GM12878 (cell line): ENCODE results near the gene ASTL. TPM values are rescaled to one million over a fixed set of nuclear protein-coding genes. Genes with fewer than 3 reads are reported as not detected.

Experiments
- ASH2L ChIP-seq: fragments of 300-600, 200-600 bp; sonication (generic); IDR thresholded peaks from 2 replicates; pipeline ENCODE4 v1.6.1; 2017; ENCODE audit warnings: low read depth, mild to moderate bottlenecking, borderline replicate concordance
- BACH1 ChIP-seq: fragments of 450-650 bp; IDR thresholded peaks from 2 replicates; pipeline ENCODE4 v1.6.1; 2017; ENCODE audit warnings: mild to moderate bottlenecking, borderline replicate concordance
- CBX5 ChIP-seq: sonication (generic); IDR thresholded peaks from 2 replicates; pipeline ENCODE4 v1.6.1; 2016; ENCODE audit warnings: low read depth, moderate library complexity, mild to moderate bottlenecking, inconsistent platforms
- CEBPB ChIP-seq, 2 experiments: fragments of 150-350 bp in 1 of 2; IDR thresholded peaks; 2 replicates each; pipeline ENCODE4 v1.6.1; 2012 to 2014; ENCODE audit warnings: low read depth in 2 of 2, low read length in 2 of 2, borderline replicate concordance in 1 of 2, inconsistent platforms in 1 of 2
- CREB1 ChIP-seq: IDR thresholded peaks from 2 replicates; pipeline ENCODE4 v1.6.1; 2012; ENCODE audit warnings: low read depth, mild to moderate bottlenecking, inconsistent platforms
- FOXK2 ChIP-seq: fragments of 450-650 bp; IDR thresholded peaks from 2 replicates; pipeline ENCODE4 v1.6.1; 2017; ENCODE audit warnings: mild to moderate bottlenecking, moderate library complexity
- MTA2 ChIP-seq: fragments of 450-650 bp; IDR thresholded peaks from 2 replicates; pipeline ENCODE4 v1.6.1; 2016; ENCODE audit warnings: low read depth, mild to moderate bottlenecking, moderate library complexity
- PAX5 ChIP-seq: IDR thresholded peaks from 2 replicates; pipeline ENCODE4 v1.6.1; 2011; ENCODE audit warnings: low read depth, low read length, borderline replicate concordance
- POLR2A ChIP-seq: IDR thresholded peaks from 2 replicates; pipeline ENCODE4 v1.6.1; 2011; ENCODE audit warnings: low read depth, mild to moderate bottlenecking, low read length
- POLR2AphosphoS5 ChIP-seq: IDR thresholded peaks from 2 replicates; pipeline ENCODE4 v1.6.1; 2011; ENCODE audit warnings: mild to moderate bottlenecking, low read length, inconsistent platforms
- RAD21 ChIP-seq: IDR thresholded peaks from 2 replicates; pipeline ENCODE4 v1.6.1; 2011; ENCODE audit warnings: mild to moderate bottlenecking, low read depth, low read length, moderate library complexity; ENCODE audit not compliant: insufficient read depth
- RB1 ChIP-seq: fragments of 450-650 bp; formaldehyde crosslinking; IDR thresholded peaks from 2 replicates; pipeline ENCODE4 v1.6.1; 2017; ENCODE audit warnings: mild to moderate bottlenecking, borderline replicate concordance
- RBBP5 ChIP-seq: fragments of 200-600 bp; sonication (generic); conservative IDR thresholded peaks from 2 replicates; pipeline ENCODE4 v1.6.1; 2016
- SP1 ChIP-seq: IDR thresholded peaks from one replicate; pipeline ENCODE4 v1.6.1; 2011; ENCODE audit warnings: low read depth, low read length
- STAT3 ChIP-seq: IDR thresholded peaks from 2 replicates; pipeline ENCODE4 v1.6.1; 2011; ENCODE audit warnings: low read depth, low read length, improper control_type of control experiment
- polyA plus RNA-seq, 11 experiments: library from polyadenylated mRNA; depleted of rRNA in 4 of 11; unstranded in 6 of 11; stranded (reverse) in 5 of 11; fragments of >200 nt; fragmentation: Nextera tagmentation in 4 of 11; fragmentation: Illumina TruSeq in 1 of 11; extraction: Ambion mirVana in 4 of 11; extraction: Trizol in 1 of 11; gene quantifications; 1 replicate in 1 of 11; 2 replicates in 10 of 11; pipeline versions ENCODE4 v1.2.1 to v1.2.3, GENCODE V29; 2011 to 2016; ENCODE audit warnings: inconsistent platforms in 2 of 11, missing spikeins in 2 of 11, low read depth in 1 of 11
- total RNA-seq, 4 experiments: library from RNA; depleted of rRNA in 3 of 4; stranded (reverse); fragments of >200 nt in 3 of 4; fragmentation: Illumina TruSeq in 1 of 4; extraction: Trizol in 1 of 4; gene quantifications; 2 replicates each; pipeline versions ENCODE4 v1.2.1 to v1.2.3, GENCODE V29; 2013 to 2021
- TF ChIP-seq, protein P1 (sequence below): fragments of 450-650 bp; IDR thresholded peaks from 2 replicates; pipeline ENCODE4 v1.6.1; 2018; ENCODE audit warnings: borderline replicate concordance, mild to moderate bottlenecking; ENCODE audit not compliant: partially characterized antibody
- TF ChIP-seq, protein P2 (sequence below): fragments of 450-650 bp; IDR thresholded peaks from 2 replicates; pipeline ENCODE4 v1.6.1; 2017; ENCODE audit warnings: mild to moderate bottlenecking, moderate library complexity
- TF ChIP-seq, protein P3 (sequence below): fragments of 450-650 bp; IDR thresholded peaks from 2 replicates; pipeline ENCODE4 v1.6.1; 2017; ENCODE audit warnings: antibody characterized with exemption, mild to moderate bottlenecking, moderate library complexity

The ASTL gene
- total and polyA plus RNA-seq, 10 of the 15 experiments (the other 5 are each of a cell fraction or from before 2014, with no cell fraction given): 0.18 to 1.0 (median 0.38) TPM; not detected in 4

DNA sequence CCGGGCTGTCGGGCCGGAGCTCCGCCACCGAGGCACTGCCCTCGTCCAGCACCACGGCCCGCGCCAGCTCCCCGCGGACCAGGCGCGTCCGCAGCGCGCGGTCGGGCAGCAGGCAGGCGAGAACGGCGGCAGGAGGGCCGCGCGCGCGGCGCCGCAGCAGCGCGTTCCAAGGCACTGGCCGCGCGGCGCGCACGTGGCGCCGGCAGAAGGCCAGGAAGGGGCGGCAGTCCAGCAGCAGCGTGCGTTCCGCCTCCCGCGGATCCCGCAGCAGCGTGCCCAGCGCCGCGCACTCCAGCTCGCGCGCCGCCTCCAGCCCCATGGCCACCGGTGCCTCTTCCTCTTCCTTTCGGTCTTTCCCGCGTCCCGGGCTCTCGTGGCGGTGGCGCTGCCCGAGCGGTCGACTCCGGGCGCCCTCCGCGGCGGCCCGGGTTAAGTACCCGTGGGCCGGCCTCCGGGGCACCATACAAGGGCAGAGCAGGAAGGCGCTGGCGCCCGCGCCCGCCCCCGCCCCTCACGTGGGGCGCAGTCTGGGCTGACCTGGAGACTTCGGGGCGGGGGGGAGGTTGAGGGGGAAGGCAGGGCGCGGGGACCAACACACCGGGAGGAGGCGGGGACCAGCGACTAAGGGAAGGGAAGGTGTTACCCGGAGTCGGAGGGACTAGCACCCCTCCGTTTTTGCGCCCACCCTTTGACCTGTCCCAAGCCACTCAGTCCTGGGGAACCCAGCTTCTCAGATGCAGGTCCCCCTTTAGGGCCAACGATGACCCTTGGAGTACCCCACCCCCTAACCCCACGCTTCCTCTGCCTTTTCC lies 6.9 kb upstream of the ASTL start, which contains the start of gene DUSP2 (continued):
- TF ChIP-seq, protein P1, sequence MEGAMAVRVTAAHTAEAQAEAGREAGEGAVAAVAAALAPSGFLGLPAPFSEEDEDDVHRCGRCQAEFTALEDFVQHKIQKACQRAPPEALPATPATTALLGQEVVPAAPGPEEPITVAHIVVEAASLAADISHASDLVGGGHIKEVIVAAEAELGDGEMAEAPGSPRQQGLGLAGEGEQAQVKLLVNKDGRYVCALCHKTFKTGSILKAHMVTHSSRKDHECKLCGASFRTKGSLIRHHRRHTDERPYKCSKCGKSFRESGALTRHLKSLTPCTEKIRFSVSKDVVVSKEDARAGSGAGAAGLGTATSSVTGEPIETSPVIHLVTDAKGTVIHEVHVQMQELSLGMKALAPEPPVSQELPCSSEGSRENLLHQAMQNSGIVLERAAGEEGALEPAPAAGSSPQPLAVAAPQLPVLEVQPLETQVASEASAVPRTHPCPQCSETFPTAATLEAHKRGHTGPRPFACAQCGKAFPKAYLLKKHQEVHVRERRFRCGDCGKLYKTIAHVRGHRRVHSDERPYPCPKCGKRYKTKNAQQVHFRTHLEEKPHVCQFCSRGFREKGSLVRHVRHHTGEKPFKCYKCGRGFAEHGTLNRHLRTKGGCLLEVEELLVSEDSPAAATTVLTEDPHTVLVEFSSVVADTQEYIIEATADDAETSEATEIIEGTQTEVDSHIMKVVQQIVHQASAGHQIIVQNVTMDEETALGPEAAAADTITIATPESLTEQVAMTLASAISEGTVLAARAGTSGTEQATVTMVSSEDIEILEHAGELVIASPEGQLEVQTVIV: no peak
- TF ChIP-seq POLR2AphosphoS5: peak; percentile 99
- TF ChIP-seq CBX5: no peak
- peak; percentile 35 for TF ChIP-seq SP1
- TF ChIP-seq PAX5: peak; percentile 79; the same call in 1 of the 2 replicates
- peak; percentile 94 for TF ChIP-seq RB1
- TF ChIP-seq, protein P2, sequence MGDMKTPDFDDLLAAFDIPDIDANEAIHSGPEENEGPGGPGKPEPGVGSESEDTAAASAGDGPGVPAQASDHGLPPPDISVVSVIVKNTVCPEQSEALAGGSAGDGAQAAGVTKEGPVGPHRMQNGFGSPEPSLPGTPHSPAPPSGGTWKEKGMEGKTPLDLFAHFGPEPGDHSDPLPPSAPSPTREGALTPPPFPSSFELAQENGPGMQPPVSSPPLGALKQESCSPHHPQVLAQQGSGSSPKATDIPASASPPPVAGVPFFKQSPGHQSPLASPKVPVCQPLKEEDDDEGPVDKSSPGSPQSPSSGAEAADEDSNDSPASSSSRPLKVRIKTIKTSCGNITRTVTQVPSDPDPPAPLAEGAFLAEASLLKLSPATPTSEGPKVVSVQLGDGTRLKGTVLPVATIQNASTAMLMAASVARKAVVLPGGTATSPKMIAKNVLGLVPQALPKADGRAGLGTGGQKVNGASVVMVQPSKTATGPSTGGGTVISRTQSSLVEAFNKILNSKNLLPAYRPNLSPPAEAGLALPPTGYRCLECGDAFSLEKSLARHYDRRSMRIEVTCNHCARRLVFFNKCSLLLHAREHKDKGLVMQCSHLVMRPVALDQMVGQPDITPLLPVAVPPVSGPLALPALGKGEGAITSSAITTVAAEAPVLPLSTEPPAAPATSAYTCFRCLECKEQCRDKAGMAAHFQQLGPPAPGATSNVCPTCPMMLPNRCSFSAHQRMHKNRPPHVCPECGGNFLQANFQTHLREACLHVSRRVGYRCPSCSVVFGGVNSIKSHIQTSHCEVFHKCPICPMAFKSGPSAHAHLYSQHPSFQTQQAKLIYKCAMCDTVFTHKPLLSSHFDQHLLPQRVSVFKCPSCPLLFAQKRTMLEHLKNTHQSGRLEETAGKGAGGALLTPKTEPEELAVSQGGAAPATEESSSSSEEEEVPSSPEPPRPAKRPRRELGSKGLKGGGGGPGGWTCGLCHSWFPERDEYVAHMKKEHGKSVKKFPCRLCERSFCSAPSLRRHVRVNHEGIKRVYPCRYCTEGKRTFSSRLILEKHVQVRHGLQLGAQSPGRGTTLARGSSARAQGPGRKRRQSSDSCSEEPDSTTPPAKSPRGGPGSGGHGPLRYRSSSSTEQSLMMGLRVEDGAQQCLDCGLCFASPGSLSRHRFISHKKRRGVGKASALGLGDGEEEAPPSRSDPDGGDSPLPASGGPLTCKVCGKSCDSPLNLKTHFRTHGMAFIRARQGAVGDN: peak; percentile 99
- no peak for TF ChIP-seq CREB1
- no peak for TF ChIP-seq FOXK2
- no peak for TF ChIP-seq STAT3
- TF ChIP-seq, protein P3, sequence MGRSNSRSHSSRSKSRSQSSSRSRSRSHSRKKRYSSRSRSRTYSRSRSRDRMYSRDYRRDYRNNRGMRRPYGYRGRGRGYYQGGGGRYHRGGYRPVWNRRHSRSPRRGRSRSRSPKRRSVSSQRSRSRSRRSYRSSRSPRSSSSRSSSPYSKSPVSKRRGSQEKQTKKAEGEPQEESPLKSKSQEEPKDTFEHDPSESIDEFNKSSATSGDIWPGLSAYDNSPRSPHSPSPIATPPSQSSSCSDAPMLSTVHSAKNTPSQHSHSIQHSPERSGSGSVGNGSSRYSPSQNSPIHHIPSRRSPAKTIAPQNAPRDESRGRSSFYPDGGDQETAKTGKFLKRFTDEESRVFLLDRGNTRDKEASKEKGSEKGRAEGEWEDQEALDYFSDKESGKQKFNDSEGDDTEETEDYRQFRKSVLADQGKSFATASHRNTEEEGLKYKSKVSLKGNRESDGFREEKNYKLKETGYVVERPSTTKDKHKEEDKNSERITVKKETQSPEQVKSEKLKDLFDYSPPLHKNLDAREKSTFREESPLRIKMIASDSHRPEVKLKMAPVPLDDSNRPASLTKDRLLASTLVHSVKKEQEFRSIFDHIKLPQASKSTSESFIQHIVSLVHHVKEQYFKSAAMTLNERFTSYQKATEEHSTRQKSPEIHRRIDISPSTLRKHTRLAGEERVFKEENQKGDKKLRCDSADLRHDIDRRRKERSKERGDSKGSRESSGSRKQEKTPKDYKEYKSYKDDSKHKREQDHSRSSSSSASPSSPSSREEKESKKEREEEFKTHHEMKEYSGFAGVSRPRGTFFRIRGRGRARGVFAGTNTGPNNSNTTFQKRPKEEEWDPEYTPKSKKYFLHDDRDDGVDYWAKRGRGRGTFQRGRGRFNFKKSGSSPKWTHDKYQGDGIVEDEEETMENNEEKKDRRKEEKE: no peak; the same call in 1 of the 2 replicates
- no peak for TF ChIP-seq RBBP5
- no peak for TF ChIP-seq CEBPB (IDR thresholded peaks at IDR 0.05; ENCODE audit: borderline replicate concordance in 1 of 2, low read depth in 2 of 2, low read length in 2 of 2)
- TF ChIP-seq RAD21: 0 out of 2 replicates have a peak, but pooled peaks have one; percentile 22
- TF ChIP-seq POLR2A: no peak
- TF ChIP-seq ASH2L: no peak; the same call in 1 of the 2 replicates
- TF ChIP-seq BACH1: peak; percentile 97
- TF ChIP-seq MTA2: no peak
